Hematopoietic multipotent progenitor cell treated with erythropoietin and hydrocortisone succinate and interleukin-3 and kit ligand, for 4 days (in vitro differentiated cells): ENCODE results near the gene DUOX1.

ENCODE experiments used
- DNase-seq: peaks from one replicate; pipeline ENCODE4 v3.0.0-alpha.2; 2015

DUOX1 gene

DNA sequence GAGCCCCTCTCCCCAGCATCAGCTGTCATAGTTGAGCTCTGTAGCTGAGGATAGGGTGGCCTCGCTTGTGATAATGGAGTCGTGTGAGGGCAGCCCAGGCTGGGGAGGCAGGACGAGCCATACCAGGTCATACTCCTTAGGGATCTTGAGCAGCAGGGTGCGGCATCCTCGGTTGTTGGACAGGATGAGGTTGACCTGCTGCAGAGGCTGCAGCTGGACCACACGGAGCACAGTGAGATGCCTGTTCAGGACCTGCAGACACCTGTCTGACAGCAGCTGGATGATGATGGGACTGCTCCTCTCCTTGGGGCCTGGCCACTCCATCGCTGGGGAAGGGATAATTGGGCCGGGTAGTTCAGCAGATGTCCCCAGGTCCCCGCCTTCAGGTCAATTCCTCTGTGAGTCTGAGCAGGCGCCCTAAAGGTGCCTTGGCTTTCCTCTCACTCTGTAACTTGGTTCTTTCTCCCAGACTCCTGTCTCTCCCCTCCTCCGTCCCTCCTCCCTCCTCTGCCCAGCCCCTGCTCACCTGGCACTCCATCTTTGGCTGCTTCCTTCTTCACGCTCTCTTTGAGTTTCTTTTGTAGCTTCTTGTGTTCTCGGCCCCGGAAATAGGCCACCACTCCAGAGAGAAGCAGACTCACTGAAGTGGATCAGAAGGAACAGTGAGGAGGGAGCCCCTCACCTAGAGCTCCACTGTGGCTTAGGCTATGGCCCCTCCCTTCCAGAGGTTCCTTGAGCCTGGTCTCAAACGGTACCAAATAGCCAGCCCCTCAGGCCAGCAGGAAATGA is 23.6 kb upstream of the DUOX1 start:
- DNase-seq, result no peak

DNA sequence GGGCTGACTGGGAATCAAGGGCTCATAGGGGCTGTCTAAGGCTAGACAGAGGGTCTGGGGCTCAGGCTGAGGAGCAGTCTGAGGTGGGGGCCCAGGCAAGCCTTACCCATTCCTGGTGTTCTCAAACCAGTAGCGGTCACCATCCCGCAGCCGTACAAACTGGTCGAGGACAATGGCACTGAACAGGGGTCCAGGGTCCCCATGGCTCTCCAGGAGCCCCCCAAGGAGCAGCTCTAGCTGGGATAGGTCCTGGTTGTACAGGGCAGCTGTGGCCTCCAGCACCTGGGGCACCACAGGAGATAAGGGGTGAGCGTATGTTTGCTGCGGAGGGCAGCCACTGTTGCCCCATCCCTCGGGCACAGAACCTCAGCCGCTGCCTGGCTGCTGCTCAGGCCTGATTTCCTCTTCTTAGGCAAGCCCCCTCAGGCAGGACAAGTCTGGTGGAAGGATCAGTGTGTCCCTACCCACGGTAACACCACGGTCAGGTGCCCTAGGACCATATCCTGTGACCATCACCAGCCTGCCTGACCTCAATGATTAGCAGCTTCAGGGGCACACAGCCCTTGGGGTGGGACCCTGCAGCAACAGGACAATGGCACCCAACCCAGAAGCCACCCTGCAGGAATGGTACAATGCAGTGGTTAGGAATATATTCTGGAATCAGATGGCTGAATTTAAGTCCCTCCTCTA is 21.7 kb upstream of the DUOX1 start:
- no peak for DNase-seq

DNA sequence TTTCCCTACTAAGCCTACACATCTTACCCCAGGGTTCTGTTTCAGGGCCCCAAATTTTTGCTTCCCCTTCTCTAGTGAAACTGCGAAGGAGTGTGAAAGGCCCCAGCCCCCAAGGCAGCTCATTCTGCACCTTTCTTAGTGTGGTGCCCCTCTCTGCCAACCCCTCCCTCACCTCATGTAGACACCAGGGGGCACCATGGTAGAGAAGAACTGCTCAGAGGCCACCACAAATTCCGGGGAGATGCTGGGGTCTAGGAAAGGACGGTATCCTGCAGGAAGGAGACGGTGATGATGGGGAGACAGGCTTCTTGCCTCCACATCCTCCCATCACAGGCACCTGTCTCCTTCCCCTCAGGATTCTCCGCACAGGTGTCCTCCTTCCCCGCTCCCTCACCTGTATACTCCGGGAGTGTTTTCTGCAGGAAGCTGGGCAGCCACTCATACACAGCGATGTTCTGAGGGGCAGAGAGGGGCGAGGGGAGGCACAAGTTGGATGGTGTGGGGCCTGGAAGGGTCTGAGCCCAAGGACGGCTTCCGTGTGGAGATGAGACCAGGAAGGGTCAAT is 19.5 kb upstream of the DUOX1 start:
- DNase-seq, result no peak

DNA sequence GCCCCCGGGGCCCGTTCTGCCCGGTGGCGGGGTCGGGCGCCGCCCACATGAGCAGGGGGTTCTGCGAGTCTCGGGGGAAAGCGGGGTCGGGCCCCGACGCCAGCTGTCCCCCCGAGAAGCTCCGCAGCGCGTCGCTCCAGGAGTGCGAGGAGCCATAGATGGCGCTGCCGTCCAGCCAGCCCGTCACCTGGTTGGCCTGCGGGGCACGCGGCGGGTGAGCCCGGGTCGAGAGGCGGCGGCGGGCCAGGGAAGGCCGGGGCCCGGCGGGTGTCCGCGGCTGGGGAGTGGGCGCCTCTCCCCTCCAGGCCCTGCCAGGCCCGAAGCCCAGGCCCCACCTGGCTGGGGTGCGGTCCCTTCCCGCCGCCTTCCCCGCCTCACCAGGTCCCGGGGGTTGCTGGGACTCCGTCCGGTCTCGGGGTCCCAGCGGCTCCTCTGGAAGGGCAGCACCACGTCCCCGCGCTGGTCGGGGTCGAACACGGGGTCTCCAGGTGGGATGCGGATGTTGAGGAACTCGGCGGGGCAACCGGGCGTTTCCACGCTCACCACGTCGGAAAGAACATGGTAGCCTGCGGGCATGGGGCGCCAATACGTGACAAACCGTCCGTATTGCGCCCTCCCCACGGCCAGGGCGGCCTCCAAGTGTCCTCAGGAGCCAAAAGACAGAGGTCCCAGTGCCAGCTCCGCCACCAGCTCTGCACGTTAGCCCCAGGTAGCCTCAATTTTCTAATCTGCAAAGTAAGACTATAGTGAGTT is 18.2 kb upstream of the DUOX1 start:
- DNase-seq, result no peak

DNA sequence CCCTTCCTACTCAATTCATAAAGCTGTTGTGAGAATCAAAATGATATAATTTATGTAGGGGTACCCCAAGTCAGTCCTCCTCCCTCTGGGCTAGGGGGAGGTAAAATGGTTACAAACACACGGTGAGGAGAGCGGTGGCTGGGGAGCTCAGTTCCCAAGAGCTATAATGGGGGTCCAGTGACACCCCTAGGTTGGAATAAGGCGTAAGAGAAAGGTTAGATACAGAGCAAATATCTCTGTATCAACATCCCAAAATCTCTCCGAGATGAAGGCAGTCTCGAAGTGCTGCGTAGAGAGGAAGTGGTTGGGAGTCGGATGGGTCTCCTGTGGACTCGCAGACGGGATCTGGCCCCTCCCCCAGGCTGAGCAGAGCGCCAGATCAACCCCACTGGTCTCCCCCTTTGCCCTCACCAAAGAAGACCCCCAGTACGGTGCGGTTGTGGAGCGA is 17.6 kb upstream of the DUOX1 start:
- no peak for DNase-seq

DNA sequence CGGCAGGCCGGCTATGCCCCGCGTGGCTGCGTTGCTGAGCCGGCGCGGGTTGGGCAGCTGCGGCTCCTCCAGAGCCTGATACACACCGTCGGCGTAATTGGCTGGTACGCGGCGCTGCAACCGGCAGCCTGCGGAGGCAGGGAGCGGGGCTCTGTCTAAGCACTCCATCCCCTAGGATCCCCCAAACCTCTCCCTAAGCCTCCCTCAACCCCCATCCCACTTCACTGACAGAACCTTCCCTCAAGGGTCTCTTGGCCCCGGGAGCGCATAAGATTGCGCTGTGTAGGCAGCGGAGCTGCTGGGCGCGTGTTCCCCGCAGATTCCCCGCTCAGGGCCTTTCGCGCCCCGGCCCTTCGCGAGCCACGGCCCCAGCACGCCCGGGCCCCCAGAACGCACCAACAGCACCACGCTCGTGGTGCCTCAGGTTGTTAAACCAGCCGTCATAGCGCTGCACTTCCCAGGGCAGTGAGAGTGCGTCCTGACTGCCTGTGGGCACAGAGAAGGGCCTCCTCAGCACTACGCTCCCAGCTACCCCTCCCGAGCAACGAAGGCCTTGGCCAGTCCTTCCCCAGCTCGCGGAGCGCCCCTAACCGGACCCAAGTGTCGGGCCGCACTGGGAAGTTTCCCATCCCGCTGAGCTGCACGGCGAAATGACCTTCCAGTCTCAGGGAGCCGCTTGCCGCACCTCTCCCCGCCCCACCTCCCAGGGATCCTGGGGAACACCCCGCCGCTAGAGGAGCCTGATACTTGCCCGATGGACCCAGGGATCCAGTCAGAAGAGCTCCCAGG is 17.0 kb upstream of the DUOX1 start:
- peak; percentile 36 for DNase-seq

DNA sequence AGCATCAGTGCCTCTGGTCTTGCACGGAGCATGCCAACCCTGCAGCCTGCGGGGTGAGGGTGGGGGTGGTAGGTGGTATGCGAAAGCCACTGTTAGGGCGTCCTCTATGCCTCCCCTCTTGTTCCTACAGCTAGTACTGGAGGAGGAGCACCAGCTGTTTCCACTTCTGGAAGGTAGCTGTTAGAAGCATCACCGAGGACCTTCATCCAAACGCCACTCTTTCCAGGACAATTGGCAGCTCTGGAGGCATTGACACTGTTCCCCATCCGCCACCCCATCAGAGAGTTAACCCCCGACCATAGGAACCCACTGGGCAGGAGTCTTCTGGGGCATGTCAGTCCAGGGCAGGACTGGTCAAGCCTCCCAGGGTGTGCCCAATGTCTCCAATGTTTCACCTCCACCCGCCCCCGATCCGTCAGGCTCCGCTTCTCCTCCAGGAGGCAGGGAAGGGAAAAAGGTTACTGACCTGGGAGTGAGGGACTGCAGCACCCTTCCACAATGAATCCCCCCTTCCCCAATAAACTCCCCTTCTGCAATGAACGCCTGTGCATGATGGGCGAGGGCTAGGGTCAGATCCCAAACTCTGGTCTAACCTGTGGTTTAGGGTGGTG is 16.3 kb upstream of the DUOX1 start:
- no peak for DNase-seq

DNA sequence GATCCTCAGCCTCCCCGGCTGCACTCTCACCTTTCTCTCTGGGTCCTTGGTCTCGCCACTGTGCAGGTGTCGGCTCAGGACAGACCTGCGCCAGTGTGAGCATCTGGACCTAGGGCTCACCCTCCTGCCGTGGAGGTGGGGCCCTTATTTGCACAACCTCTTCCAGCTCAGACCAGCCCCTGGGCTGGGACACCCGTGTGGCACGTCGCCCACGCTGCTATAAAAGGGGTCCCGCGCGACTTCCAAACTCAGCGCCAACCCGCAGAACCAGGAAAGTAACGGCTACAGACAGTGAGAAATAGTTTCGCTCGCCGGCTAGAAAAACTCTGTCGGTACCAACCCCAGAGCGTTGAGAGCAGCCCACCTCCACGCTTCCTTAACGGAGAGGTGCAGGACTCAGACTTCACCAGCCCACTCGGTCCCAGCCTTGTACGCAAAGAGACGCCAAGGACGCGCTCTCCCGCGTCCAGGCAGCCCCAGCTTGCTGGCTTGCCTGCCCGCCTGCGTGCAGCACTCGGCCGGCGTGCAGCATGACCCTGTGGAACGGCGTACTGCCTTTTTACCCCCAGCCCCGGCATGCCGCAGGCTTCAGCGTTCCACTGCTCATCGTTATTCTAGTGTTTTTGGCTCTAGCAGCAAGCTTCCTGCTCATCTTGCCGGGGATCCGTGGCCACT is 15.6 kb upstream of the DUOX1 start, which contains the start of the genes DUOX2 and DUOXA2:
Gene DUOX2, minus strand, starts transcription at position 97 of the 675 bp plus-strand sequence. CDS start 761 bp downstream, outside the sequence.
Gene DUOXA2, plus strand, starts transcription at position 251 of the 675 bp plus-strand sequence. Its CDS starts 280 bp downstream, at position 531.
- peak; percentile 46 for DNase-seq

DNA sequence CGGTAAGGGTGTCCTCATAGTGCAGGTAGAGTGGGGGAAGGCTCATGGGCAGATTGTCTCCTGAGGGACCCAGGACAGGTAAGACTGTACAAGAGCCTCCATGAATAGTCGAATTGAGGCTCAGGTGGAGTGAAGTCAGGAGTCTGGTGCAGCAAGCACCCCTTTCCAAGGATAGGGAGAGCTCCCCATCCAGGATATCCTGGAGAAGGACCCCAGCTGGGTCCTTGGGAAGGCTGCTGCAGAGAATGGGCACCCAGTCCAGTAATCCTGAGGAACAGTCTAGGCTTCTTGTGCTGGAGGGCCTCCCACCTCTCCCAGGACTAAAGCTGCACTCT is 15.1 kb upstream of the DUOX1 start:
- DNase-seq, result no peak

DNA sequence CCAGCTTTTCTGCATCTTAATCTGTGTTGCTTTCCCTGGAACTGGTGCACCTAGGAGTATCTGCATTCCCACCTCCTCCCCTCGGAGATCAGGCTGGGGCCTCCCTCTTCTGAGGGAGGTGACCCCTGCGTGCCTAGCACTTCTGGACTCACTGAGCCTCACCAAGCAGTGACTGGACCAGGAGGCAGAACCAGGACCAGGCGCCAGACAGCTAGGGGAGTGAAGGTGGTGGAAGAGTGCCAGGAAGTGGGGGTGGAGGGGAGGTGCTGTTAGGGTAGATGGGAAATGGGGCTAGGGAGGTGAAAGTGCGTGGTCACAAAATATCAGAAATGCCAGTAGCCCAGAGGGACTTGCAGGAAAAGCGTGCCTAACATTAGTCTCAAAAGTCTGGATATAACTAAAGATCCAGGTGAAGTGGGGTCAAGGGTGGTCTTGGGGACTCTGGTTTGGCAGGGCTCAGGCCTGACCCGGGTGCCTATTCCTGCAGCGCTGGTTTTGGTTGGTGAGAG is 14.4 kb upstream of the DUOX1 start:
- DNase-seq, result no peak

DNA sequence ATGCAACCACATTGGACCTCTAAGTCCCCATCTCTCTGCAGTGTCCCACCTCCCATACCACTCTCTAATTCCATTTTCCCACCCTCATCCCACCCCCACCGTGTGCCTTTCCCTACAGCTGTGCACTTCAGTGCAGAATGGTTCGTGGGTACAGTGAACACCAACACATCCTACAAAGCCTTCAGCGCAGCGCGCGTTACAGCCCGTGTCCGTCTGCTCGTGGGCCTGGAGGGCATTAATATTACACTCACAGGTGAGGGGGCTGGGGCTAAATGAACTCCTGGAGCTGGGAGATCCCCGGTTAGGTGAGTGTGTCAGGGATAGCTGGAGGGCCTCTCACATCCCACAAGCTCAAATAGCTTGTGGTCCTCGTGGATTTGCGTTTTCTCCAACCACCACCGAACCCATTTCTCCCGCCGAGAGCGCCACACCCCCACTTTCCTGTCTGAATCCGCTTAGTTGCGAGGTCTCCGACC is 13.8 kb upstream of the DUOX1 start:
- DNase-seq, result no peak

DNA sequence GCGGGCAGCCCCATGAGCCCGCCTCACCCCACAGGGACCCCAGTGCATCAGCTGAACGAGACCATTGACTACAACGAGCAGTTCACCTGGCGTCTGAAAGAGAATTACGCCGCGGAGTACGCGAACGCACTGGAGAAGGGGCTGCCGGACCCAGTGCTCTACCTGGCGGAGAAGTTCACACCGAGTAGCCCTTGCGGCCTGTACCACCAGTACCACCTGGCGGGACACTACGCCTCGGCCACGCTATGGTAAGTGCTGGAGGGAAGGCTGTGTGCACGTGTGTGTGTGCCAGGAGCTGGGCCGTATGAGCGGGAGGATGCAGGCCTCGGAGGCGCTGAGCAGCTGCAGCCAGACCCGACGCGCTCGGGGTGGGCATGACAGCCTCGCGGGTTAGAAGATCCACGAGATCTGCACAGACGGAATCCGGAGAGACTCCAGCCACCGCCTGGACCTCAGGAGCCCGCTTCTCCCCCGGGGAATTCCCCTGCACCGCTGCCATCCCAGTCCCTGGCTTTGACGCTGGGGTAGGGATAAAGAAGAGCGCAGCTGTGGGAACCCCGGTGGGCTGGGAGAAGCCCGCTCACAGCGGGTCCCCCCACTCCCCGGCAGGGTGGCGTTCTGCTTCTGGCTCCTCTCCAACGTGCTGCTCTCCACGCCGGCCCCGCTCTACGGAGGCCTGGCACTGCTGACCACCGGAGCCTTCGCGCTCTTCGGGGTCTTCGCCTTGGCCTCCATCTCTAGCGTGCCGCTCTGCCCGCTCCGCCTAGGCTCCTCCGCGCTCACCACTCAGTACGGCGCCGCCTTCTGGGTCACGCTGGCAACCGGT is 13.1 kb upstream of the DUOX1 start:
- DNase-seq, result peak; percentile 30

DNA sequence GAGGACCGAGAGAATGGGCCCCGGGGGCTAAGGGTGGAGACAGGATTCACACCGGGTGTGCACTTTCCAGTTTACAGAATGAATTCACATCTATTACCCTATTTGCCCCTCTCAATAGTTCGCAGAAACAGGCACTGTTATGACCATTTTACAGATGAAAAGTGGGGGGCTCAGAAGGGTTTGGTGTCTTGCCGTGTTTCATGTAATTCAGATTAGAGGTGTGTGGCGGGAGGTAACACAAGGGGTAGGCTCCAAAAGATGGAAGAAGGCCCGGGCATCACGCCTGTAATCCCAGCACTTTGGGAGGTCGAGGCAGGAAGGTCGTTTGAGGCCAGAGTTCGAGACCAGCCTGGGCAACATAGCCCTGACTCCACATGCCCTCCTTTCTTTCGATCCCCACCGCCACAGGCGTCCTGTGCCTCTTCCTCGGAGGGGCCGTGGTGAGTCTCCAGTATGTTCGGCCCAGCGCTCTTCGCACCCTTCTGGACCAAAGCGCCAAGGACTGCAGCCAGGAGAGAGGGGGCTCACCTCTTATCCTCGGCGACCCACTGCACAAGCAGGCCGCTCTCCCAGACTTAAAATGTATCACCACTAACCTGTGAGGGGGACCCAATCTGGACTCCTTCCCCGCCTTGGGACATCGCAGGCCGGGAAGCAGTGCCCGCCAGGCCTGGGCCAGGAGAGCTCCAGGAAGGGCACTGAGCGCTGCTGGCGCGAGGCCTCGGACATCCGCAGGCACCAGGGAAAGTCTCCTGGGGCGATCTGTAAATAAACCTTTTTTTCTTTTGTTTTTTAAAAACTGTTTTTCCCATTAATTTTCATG is 12.3 kb upstream of the DUOX1 start:
- DNase-seq, result no peak

DNA sequence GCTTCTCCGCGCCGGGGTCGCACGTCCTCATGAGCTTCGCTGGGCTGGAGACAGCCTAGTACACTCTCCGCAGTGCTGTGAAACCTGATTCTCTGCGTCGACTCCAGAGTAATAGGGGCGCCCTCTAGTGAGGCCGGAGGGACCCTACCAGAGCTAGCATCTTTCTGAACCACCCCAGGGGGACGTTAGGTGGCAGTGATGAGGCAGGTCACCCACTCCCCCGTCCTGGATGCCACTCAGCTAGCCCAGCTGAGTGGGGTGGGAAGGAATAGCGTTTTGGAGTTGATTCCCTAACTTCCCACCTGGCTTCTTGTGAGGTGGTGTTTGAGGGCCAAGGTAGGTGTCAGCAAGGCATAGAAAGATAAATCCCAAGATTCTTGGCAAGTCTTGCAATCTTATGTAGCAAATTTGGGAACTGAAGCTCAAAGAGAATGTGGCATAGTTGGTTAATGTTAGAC is 11.6 kb upstream of the DUOX1 start:
- DNase-seq, result peak; percentile 96

DNA sequence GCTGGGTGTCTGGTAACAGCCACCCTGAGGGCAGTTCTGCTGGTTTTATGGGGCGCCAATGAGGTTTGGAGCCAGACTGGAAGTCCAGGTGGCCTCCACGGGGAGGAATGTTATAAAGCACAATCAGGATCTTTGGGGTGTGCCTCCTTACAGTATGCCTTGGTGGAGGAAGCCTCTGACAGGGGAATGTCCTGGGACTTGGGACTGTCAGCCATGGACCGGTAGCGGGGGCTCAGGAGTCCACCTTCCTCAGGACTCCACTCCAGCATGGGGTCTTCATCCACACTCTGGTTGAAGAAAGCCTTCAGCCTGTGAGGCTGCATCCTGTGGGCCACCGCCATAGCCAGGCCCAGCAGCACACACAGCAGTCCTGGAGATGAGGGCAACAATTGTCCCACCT is 10.8 kb upstream of the DUOX1 start:
- no peak for DNase-seq

DNA sequence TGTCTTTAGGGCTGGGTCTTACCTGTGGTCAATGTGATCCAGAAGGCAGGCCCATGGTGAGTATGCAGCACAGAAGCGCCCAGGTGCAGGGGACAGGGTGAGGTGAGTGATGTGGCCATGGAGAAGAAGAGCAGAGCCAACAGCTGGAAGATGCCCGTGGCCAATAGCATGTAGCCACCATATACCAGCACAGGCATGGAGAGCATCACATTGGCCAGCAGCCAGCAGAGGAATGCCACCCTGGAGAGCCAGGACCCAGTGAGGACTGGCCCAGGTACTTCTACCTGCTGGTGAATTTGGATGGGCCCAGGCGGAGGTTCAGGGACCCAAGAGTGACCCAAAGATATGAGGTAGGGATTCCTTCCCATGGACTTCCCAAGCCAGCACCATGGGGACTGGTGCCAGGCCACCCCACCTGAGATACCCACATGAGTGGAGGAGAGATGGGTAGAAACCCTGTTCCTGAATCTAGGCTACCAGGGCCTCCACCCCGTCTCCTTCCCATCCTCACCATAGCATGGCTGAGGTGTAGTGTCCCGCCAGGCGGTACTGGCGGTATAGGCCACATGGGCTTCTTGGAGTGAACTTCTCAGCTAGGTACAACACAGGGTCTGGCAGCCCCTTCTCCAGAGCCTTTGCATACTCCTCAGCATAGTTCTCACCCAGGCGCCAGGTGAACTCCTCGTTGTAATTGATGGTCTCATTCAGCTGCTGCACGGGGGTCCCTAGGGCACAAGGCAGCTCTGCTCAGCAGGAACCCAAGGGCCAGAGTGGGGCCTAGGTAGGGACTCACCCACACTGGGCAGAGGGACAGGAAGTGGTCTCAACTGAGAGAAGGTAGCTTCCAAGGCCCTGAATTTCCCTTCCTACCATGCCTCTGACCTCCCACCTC is 9.5 kb upstream of the DUOX1 start:
- no peak for DNase-seq

DNA sequence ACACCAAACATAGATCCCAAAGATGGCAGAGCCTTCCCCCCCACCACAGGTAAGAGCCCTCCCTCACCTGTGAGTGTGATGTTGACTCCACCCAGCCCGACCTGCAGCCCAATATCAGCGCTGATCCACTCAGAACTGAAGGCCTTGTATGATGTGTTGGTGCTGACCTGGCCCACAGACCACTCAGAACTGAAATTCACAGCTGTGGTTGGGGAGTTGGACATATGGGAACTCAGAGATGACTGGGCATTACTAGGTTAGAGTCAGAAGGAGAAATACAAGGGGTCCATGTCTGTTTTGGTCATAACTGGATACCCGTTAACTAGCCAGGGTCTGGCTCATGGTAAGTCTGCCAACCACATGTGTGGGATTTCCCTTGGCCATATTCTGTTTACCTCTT is 8.8 kb upstream of the DUOX1 start:
- DNase-seq, result no peak
